Putamen (tissue), 1 donor: Measurements from ENCODE around the gene HAO2.

Experiments used
- DNase-seq: peaks from one replicate; pipeline ENCODE4 v3.0.0-alpha.2; 2016; ENCODE audit warnings: low spot score

HAO2 gene

GRCh38 chr1:119438761-119439160 is 70.2 kb downstream of the HAO2 start:
- no peak for DNase-seq

GRCh38 chr1:119440721-119441307 is 72.2 kb downstream of the HAO2 start:
- DNase-seq = no peak

- DNase-seq = no peak
These were observed 74.2 kb downstream of the HAO2 start for GRCh38 chr1:119442756-119443155.
